SKM-1 (cell line): ENCODE results near the gene INPPL1.

ENCODE experiments used
- DNase-seq: peaks from one replicate; lab custom pipeline; 2025; ENCODE audit not compliant: unreplicated experiment; lab: John Stamatoyannopoulos, UW

INPPL1 gene

DNA sequence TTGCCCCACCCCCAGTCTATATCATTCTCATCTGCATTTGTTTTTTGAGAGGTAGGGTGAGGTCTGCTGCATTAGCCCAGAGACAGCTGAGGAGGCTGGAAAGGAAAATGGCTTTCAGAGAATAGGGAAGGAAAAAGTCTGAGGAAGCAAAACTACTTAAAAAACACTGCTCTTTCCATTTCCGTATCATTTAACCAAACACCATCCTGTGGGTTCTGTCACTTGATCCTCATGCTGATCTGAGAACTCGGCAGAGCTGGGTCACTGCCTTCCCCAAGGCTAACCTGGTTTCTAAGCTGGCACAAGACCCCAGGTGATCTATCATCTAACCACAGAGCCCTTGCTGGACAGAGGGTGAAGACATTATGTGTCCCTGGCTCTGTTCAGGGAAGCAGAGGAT lies 6.7 kb upstream of the INPPL1 start:
- peak; percentile 55 for DNase-seq

DNA sequence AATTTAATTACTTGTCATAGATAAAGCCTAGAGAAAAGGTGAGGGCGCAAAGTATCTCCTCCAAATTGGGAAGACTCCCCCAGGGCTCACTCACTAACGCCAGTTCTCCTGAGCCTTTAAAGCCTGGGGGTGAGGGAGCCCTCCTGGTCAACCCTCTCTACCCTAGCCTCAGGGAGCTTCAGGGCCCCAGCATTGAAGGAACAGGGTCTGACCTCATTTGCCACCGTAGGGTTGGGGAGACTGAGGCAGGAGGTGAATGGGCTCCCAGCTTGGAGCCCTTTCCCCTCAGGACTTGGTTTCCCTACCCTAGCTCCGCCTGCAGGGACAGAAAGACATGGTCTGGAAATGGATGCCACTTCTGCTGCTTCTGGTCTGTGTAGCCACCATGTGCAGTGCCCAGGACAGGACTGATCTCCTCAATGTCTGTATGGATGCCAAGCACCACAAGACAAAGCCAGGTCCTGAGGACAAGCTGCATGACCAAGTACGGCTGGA lies 6.3 kb upstream of the INPPL1 start:
- no peak for DNase-seq

DNA sequence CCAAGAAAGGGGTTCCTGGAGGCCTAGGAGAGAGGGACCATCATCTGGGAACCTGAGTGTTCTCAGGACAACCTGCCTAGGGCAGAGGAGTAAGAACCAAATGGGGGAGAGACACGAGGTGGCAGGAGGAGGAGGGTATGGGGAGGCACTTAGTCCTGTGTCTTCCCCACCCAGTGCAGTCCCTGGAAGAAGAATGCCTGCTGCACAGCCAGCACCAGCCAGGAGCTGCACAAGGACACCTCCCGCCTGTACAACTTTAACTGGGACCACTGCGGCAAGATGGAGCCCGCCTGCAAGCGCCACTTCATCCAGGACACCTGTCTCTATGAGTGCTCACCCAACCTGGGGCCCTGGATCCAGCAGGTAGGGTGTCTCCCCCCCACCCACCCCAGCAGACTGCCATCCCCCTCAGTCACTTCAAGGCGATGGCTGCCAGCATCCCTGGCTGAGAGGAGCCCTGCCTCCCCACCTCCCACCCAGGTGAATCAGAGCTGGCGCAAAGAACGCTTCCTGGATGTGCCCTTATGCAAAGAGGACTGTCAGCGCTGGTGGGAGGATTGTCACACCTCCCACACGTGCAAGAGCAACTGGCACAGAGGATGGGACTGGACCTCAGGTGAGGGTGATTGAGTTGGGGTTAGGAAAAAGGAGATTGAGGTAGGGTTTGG lies 3.7 kb upstream of the INPPL1 start:
- DNase-seq, result no peak

DNA sequence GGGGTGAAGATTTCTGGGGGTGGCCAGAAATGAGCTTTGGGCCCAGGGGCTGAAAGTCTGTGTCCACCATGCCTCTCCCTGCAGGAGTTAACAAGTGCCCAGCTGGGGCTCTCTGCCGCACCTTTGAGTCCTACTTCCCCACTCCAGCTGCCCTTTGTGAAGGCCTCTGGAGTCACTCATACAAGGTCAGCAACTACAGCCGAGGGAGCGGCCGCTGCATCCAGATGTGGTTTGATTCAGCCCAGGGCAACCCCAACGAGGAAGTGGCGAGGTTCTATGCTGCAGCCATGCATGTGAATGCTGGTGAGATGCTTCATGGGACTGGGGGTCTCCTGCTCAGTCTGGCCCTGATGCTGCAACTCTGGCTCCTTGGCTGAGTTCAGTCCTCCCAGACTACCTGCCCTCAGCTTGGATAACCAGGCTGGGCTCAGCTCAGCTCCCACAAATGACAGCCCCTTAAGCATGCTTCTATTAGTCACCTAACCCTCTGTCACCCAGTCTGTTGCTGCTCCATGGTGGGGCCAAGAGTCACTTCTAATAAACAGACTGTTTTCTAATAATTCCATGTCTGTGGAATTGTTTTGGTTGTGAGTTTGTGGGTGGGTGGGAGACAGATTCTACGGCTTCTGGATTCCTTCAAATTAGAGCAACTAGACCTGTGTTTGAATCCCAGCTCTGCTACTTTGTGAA lies 3.0 kb upstream of the INPPL1 start:
- DNase-seq, result no peak

DNA sequence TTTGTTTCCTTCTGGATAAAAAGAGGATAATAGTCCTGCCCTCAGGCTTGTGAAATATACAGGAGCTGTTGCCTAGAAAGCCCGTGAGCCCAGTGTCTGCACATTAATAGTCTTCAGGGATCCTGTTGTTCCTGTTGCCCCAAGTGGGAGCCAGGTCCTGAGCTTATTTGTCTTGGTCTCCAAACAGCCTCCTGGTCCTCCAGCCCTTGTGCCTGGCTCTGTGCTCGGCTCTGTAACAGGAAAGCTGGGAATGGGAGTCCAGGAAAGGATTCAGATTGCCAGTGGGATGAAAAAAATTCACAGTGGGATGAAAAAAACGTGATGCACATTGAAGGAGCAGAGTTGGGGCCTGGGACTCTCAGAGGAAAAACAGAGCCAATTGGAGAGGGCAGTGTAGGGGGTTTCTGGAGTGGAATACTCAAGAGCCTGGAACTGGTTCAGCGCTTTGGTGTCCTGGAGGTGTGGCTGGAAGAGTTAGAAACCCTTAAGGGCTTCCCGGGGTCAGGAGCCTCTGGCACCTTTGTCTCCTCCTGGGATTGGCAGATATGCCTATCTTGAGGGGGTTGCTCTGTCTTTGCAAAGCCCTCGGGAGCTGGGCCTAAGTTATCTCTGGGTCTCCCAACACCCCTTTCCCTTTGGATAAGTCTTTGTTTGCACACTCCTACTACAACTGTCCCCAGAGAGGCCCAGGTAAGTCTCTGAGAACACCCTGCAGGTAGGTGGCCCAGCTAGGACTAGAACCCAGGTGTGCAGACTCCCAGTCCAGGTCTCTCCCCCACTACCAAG lies 2.3 kb upstream of the INPPL1 start:
- no peak for DNase-seq

DNA sequence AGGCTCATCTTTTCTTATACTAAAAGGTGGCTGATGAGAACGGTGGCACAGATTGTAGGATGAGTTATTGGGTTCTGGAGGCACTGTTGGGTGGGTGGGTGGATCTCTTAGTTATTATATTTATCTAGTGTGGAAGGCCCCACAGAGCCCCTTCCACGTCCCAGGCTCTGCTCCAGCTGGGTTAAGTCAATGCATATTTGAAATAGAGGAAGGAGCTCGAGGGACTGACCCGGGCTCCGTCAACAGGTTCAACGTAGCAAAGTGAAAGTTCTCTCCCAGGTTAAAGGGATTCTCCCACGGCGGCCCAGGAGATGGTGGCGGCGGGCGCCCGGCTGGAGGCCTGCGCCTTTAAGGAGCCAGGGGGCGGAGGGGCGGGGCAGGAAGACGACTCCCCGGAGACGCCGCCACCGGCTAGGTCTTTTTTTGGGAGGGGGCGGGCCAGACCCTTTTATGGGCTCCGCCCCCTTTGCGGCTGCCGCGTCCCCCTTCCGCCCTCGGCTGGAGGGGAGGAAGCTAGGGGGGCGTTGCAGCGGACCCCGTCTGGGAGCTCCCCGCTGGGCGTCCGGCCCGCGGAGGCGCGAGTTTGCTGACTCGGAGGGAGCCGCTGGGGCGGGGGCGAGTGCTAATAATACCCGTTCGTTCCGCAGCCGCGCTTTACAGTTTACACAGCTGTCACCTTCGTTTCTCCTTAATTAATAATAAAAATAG lies 1.5 kb upstream of the INPPL1 start:
- peak; percentile 84 for DNase-seq

DNA sequence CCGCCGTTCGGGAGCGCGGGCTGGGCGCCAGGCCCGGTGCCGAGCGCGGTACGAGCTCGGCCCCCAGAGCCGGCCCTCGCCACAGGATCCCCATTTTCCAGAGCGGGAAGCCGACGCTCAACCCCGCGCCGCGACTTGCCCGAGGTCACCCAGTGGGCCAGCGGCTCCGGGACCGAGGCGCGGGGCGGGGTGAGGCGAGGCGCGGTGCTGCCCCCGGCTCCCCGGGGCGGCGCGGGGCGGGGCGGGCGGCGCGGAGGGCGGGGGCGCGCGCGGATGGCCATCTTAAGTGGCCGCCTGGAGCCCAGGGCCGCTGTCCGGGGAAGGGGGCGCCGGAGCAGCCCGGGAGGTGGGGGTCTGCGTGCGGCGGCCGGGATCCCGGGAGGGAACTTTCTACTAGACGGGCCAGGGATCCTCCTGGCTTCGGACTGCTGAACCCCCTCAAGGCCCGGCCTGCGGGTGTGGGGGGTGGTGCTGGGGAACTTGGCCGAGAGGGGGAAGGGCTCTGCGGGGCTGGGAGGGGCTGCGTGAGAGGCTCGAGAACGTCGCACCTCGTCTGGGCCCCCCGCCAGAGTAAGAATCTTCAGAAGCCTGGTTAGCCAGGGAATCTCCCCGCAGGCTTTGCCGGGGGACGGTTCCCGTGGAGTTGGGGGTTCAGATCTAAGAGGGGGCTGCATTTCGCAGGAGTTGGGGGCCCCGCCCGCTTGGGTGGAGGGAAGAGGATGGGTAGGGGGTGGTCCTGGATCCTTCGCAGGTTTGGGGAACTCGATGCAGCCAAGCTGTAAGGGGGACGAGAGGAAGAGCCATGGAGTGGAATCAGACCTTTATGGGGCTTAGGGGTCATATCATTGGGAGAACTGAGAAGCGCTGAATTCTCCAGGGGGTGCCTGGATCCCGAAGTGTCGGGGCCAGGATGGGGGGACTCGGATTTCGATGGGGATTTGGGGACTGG lies 678 bp upstream of the INPPL1 start:
- peak; percentile 19 for DNase-seq

DNA sequence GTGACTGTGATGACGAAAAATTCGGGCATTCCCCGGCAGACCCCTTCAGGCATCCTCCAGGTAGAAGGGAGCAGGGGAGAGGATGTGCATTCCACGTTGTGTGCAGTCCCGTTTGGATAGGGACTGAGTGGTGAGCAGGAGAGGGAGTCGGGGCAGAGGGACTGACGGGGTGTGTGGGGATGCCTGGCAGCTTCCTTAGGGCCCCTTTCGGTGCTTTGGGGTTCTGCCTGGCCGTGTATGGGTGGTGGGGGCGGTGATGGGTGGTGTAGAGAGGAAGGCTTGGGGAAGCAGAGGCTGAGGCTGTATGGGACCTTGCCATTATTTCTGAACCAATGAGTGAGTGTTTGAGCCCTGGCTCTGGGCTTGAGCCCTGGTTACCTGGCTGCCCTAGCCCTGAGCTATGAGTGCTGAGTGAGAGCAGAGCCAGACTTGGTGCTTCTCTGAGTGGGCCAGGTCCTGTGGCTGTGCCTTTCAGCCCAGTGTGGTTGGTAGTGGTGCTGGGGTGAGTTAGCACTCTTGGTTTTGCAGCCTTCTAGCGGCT lies 914 bp downstream of the INPPL1 start:
- no peak for DNase-seq

DNA sequence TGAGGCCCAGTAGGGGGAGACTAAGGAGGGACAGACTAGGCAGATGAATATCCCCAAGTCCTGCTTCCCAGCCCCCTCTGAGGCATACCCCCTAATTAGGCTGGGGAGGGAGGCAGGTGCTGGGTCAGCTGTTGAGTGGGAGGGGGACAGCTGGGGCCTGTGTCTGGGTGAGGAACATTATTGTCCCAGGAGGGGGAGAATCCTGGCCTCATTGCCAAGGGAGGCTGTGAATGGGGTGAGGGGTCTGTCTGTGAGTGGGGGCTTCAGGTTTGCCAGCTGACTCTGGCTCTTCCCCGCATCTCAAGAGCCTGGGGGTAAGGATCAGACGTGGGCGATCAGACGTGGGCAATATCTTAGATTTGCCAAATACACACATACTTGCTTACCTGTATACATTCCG lies 2.1 kb downstream of the INPPL1 start:
- DNase-seq, result no peak

DNA sequence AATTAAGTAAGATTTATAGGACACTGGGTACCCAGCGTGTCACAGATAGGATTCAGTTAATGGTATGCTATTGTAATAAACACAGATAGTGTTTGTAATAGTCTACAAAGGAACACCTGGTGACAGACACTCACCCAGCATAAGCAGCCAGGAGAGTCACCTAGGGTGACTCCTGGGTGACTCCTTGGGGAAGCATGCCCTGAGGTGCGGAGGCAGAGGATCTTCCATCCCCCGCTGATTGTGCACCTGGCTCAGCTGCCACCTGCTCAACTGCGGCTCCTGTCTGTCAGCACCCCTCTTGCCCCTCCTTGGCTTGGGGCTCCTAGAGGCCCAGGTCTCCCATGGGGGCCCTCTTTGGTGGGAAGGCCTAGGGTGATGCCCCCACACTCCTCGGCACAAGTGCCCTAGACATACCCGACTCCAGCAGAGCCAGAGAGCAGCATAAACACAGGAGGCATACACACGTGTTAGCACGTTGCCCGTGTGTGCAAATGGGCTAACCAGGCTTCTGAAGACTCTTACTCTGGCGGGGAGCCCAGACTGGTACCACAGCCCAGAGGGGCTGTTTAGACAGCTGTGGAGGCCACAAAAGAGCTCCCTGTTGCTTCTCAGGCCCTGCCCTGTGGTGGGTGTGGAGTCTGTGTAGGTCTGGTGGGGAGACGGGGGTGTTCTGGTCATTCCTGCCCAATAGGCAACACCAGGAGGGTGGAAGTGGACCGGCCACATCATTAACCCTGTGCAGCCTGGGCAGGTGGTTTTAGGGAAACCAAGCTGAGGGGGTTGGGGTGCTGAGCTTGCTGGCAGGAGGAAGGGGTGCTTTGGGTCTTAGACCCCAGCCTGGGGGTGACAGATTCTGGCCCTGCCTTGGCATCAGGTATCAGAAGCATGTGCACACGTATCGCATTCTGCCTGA lies 3.0 kb downstream of the INPPL1 start:
- DNase-seq, result no peak

DNA sequence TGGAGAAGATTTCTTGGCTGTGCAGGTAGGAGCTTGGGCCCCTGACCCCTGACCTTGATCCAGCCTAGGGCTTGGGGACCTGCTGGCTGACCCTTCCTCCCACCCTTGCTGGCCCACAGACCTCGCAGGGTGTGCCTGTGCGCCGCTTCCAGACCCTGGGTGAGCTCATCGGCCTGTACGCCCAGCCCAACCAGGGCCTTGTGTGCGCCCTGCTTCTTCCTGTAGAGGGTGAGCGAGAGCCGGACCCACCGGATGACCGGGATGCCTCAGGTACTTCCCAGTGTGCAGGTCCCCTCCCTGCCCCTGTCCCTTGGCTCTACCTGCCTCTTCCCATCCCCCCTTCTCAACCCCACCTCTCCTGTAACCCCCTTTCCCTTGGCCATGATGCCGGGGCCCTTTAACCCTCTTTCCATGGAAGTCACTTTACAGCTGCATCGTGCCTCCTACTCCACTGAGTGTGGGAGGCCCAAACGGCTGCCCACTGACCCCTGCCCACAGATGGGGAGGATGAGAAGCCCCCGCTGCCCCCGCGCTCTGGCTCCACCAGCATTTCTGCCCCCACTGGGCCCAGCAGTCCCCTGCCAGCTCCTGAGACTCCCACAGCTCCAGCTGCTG lies 3.8 kb downstream of the INPPL1 start:
- DNase-seq, result no peak

DNA sequence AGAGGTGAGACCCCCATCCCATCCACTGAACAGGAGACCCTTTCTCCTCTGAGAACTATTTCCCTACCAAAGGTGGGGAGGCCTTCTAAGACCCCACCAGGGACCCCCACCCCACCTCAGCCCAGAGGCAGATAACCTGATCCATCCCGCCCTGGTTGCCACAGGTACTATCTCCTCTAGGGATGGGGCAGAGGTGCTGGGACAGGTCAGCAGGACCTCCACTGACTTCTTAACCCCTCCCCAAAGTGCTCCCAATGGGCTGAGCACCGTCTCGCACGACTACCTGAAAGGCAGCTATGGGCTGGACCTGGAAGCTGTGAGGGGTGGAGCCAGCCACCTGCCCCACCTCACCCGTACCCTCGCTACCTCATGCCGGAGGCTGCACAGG lies 4.3 kb downstream of the INPPL1 start:
- no peak for DNase-seq

DNA sequence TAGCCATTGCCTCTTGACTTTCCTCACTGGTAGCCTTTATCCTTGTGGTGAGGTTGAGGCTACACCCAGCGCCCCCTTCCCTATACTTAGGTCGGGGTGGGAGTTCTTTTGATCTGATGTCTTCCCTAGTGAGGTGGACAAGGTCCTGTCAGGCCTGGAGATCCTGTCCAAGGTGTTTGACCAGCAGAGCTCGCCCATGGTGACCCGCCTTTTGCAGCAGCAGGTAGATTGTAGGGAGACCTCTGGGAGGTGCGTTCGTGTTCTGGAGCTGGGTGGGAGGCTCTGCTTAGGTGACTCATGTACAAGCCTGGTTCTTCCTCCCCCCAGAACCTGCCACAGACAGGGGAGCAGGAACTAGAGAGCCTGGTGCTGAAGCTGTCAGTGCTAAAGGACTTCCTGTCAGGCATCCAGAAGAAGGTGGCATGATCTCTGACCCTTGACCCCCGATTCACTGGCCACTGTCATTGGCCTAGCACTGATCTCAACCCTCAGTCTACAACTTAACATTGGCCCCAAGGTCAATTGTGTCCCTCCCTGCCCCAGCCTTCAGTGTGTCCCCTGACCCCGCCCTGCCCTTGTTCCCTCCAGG lies 4.9 kb downstream of the INPPL1 start:
- DNase-seq, result no peak

DNA sequence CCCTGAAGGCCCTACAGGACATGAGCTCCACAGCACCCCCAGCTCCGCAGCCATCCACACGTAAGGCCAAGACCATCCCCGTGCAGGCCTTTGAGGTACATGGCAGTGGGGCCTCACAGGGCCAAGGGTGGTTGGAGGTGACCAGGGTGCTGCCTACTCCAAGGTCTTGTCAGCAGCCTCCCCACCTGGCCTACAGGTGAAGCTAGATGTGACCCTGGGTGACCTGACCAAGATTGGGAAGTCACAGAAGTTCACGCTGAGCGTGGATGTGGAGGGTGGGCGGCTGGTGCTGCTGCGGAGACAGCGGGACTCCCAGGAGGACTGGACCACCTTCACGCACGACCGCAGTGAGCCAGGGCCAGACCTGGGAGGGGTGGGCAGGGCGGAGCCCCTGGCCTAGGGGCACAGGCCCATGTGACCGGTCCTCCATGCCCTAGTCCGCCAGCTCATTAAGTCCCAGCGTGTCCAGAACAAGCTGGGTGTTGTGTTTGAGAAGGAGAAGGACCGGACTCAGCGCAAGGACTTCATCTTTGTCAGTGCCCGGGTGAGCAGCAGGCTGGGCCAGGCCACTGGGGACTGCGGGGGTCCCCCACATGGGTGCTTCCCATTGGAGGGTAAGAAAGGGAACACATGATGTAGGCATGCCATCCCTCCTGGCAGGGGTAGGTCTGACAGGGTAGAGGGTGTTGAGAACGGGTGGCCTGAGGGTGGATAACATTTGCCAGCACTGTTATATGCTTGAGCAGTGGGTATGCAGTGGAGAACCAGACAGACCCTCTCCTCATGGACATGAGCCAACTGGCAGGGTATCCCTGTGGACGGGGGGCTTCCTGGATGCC lies 5.6 kb downstream of the INPPL1 start:
- DNase-seq, result no peak

DNA sequence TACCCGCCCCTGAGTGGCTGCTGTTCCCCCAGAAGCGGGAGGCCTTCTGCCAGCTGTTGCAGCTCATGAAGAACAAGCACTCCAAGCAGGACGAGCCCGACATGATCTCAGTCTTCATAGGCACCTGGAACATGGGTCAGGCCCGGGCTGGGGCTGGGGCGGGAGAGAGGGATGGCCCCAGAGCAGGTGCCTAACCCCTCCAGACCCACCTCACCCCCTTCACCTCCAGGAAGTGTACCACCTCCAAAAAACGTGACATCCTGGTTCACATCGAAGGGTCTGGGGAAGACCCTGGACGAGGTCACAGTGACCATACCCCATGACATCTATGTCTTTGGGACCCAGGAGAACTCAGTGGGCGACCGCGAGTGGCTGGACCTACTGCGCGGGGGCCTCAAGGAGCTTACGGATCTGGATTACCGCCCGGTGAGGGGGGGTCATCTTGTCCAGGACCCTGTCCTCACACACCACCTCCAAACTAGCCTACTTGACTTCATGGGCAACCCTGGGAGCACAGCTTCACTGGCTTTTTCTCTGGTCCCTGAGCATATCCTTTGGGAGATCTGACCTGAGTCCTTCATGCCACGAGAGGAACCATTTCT lies 6.3 kb downstream of the INPPL1 start:
- no peak for DNase-seq

DNA sequence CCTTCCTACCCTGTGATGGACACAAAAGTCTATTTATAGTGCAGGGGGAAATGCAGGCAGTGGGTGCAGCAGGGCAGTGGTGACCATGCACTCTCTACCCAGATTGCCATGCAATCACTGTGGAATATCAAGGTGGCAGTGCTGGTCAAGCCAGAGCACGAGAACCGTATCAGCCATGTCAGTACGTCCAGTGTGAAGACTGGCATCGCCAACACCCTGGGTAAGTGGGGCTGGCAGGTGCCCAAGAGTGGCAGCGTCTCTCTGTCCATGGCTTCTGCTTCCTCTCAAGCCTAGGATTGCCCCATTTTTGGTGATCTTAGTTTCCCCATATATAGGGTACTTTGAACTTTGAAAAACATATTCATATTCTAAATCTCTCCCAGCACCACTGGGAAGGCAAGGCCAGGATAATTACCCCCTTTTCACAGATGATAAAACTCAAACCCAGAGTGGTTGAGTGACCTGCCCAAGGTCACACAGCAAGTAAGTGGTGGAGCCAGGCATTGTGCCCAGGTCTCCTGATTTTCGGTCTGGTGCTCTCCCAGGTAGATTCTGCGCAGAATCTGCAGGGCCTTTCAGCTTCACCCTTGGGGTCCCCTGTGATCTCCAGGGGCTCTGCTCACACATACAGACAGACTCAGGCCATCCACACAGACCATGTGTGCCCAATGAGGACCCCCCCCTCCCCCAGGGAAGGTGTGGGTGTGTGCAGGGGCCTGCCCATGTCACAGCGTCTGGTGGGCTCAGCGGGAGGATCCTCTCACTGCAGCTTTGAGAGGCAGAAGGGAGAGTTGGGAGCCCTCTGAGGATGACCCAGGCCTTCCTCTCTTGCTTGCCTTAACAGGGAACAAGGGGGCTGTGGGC lies 7.1 kb downstream of the INPPL1 start:
- no peak for DNase-seq
